Lower leg skin (tissue), 4 donors: Measurements from ENCODE around the gene AUTS2. TPM values are rescaled to one million over a fixed set of nuclear protein-coding genes. Genes with fewer than 3 reads are reported as not detected.

Experiments
- DNase-seq, 2 donors: peaks; one replicate each; pipeline ENCODE4 v3.0.0-alpha.2; 2019; ENCODE audit warnings: low spot score in 2 of 2
- H3K4me3 ChIP-seq: fragments of 200-600 bp; sonication (generic); 2 replicates; pipeline ENCODE4 v1.5.1; 2017; ENCODE audit warnings: mild to moderate bottlenecking, low read depth; ENCODE audit not compliant: poor library complexity, severe bottlenecking
- CTCF ChIP-seq, 3 donors: fragments of 450-650 bp; IDR thresholded peaks; one replicate each; pipeline ENCODE4 v1.5.1; 2016; ENCODE audit warnings: antibody characterized with exemption in 3 of 3, mild to moderate bottlenecking in 3 of 3, moderate library complexity in 2 of 3
- POLR2A ChIP-seq, 2 donors: fragments of 450-650 bp; IDR thresholded peaks; one replicate each; pipeline ENCODE4 v1.6.1; 2016 to 2017; ENCODE audit warnings: antibody characterized with exemption in 2 of 2, mild to moderate bottlenecking in 1 of 2, moderate library complexity in 1 of 2
- WGBS, 2 donors: methylation state at CpG; one replicate each; pipeline ENCODE4 v1.1.5; 2018; 5-methylcytosine and 5-hydroxymethylcytosine counted together
- intact Hi-C: fragments of 100-400 bp; cut with DNase I; formaldehyde crosslinking; loops from one replicate; pipeline ENCODE4 v1.15.0; 2023; ENCODE audit warnings: low total_unique reads
- total RNA-seq, 4 donors: library from RNA; depleted of rRNA; stranded (reverse); fragments of >200 nt; gene quantifications; one replicate each; pipeline ENCODE4 v1.1.0, GENCODE V29; 2016

Gene AUTS2
- total RNA-seq, 4 donors from 2014 or later, result 30.8 to 41.9 (median 40.5) TPM

- H3K4me3 ChIP-seq, result no peak overlapping the region
- intact Hi-C loops, result no loop called here
- WGBS, 2 donors, result 90 to 94% methylated on average over 6 of the region's 6 CpGs
- no peak for TF ChIP-seq CTCF (IDR thresholded peaks at IDR 0.05)
- no peak for TF ChIP-seq POLR2A (IDR thresholded peaks at IDR 0.05)
- DNase-seq, result no peak
Observed at GRCh38 chr7:69770613-69771012, 172.3 kb downstream of the AUTS2 start.

GRCh38 chr7:69772718-69773436, 174.6 kb downstream of the AUTS2 start:
- no peak for DNase-seq
- no peak overlapping the region for H3K4me3 ChIP-seq
- intact Hi-C loops, result no loop called here
- no peak for TF ChIP-seq POLR2A (IDR thresholded peaks at IDR 0.05)
- TF ChIP-seq CTCF (IDR thresholded peaks at IDR 0.05), result no peak
- 43 to 49% methylated on average over 9 of the region's 9 CpGs for WGBS, 2 donors

GRCh38 chr7:69773535-69774225, 175.4 kb downstream of the AUTS2 start:
- WGBS, 2 donors, result 31 to 41% methylated on average over 9 of the region's 9 CpGs
- intact Hi-C loops, result no loop called here
- TF ChIP-seq POLR2A (IDR thresholded peaks at IDR 0.05) (no peak), CTCF (IDR thresholded peaks at IDR 0.05) (no peak)
- no peak for DNase-seq
- no peak overlapping the region for H3K4me3 ChIP-seq

GRCh38 chr7:69775231-69775771, 177.0 kb downstream of the AUTS2 start:
- TF ChIP-seq POLR2A (IDR thresholded peaks at IDR 0.05) (no peak), CTCF (IDR thresholded peaks at IDR 0.05) (no peak)
- WGBS, 2 donors, result 67 to 68% methylated on average over 6 of the region's 6 CpGs
- H3K4me3 ChIP-seq, result no peak overlapping the region
- DNase-seq, result peak; percentile 72 to 85
- intact Hi-C loops, result no loop called here

GRCh38 chr7:69776611-69777010, 178.3 kb downstream of the AUTS2 start:
- no peak for TF ChIP-seq POLR2A (IDR thresholded peaks at IDR 0.05)
- H3K4me3 ChIP-seq, result no peak overlapping the region
- 61 to 90% methylated on average over 1 of the region's 1 CpG for WGBS, 2 donors
- intact Hi-C loops, result no loop called here
- no peak for DNase-seq

GRCh38 chr7:69778138-69778537, 179.9 kb downstream of the AUTS2 start:
- TF ChIP-seq CTCF (IDR thresholded peaks at IDR 0.05) (no peak), POLR2A (IDR thresholded peaks at IDR 0.05) (no peak)
- intact Hi-C loops, result no loop called here
- no peak for DNase-seq
- no peak overlapping the region for H3K4me3 ChIP-seq
